K562 (cell line): ENCODE measurements around the gene ZNF407.

Experiments
- ARHGAP35 ChIP-seq: fragments of 450-650 bp; IDR thresholded peaks from 2 replicates; pipeline ENCODE4 v1.6.1; 2018; ENCODE audit not compliant: partially characterized antibody
- JUND ChIP-seq, 2 experiments: IDR thresholded peaks; 2 replicates in 1 of 2; 3 replicates in 1 of 2; pipeline ENCODE4 v1.6.1; 2011; ENCODE audit warnings: borderline replicate concordance in 2 of 2, low read depth in 2 of 2, low read length in 2 of 2, improper control_type of control experiment in 1 of 2, missing biosample characterization in 1 of 2, missing genetic modification characterization in 1 of 2, missing genetic modification reagents in 1 of 2

DNA sequence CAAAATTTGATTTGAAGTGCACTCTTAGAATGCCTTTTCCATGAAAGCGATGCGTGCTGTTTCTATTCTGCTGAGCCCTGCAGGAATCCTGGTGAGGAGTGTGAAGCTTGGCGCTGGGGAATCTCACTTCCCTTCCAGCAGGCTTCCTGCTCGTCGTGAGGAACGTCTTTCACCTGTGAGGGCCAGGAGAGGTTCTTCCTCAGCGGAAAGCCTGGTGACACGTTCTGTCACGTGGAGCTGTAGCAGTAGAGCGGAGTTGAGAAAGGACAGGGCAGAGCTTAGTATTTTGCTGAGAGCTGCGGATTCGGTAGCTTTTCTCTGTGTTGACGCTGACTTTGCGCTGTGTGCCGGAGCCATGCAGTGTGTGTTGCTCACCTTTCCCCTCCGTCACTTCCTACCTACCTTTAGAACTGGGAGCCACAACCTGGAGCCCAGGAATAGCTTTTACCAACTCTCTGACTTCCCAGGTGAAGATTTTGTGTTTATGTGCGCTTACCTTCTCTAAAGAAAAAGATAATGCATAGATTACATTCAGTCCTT is 316.5 kb downstream of the ZNF407 start:
- TF ChIP-seq JUND (IDR thresholded peaks at IDR 0.05; ENCODE audit: borderline replicate concordance, low read depth, low read length), result no peak
- TF ChIP-seq JUND (tag; IDR thresholded peaks at IDR 0.05; ENCODE audit: borderline replicate concordance, low read depth, low read length), result no peak
- no peak for TF ChIP-seq ARHGAP35
